Suppressor macrophage (primary cell): Measurements from ENCODE around the gene PRKCZ.
"Not testable (repeated sequence)": the region's sequence is repeated elsewhere in the genome, so short reads cannot be mapped to it uniquely, and the experiment has no call there.

Experiments
- DNase-seq, 4 experiments: peaks; one replicate each; pipeline ENCODE4 v3.0.0-alpha.2; 2020 to 2022

The PRKCZ gene

GRCh38 chr1:2088458-2088857 is 38.2 kb downstream of the PRKCZ start:
- no peak for DNase-seq

- DNase-seq = no peak
Measured at GRCh38 chr1:2089051-2089450, 38.8 kb downstream of the PRKCZ start.

GRCh38 chr1:2090216-2090890 is 40.1 kb downstream of the PRKCZ start:
- no peak for DNase-seq

GRCh38 chr1:2091611-2092604 is 41.7 kb downstream of the PRKCZ start:
- DNase-seq = peak; percentile 51 to 76 (median 61)

- DNase-seq = no peak
Measured at GRCh38 chr1:2093055-2093454, 42.8 kb downstream of the PRKCZ start.

- no peak for DNase-seq
Measured at GRCh38 chr1:2093636-2094035, 43.4 kb downstream of the PRKCZ start.

- not testable (repeated sequence) for DNase-seq
Measured at GRCh38 chr1:2094269-2095158, 44.3 kb downstream of the PRKCZ start.

- DNase-seq = no peak
Measured at GRCh38 chr1:2095394-2095793, 45.2 kb downstream of the PRKCZ start.

GRCh38 chr1:2095981-2096736 is 45.9 kb downstream of the PRKCZ start:
- DNase-seq = no peak

GRCh38 chr1:2097386-2098300 is 47.4 kb downstream of the PRKCZ start:
- DNase-seq = no peak

- no peak for DNase-seq
Measured at GRCh38 chr1:2098301-2098698, 48.1 kb downstream of the PRKCZ start.

GRCh38 chr1:2098839-2099785 is 48.9 kb downstream of the PRKCZ start:
- no peak for DNase-seq

- DNase-seq = no peak
Measured at GRCh38 chr1:2099886-2100779, 49.9 kb downstream of the PRKCZ start.

- no peak for DNase-seq
Measured at GRCh38 chr1:2100780-2101108, 50.5 kb downstream of the PRKCZ start.

GRCh38 chr1:2101531-2101930 is 51.3 kb downstream of the PRKCZ start:
- DNase-seq = no peak

GRCh38 chr1:2101946-2102345 is 51.7 kb downstream of the PRKCZ start:
- no peak for DNase-seq

- DNase-seq = no peak
Measured at GRCh38 chr1:2102753-2103152, 52.5 kb downstream of the PRKCZ start.

- no peak for DNase-seq
Measured at GRCh38 chr1:2103266-2103900, 53.2 kb downstream of the PRKCZ start.
